ENCODE measurements around the gene DNMT1. TPM values are rescaled to one million over a fixed set of nuclear protein-coding genes. Genes with fewer than 3 reads are reported as not detected.
"Not testable (repeated sequence)": the region's sequence is repeated elsewhere in the genome, so short reads cannot be mapped to it uniquely, and the experiment has no call there.

Gene DNMT1
- total RNA-seq, 1 experiment from 2014 or later: 136 TPM

DNA sequence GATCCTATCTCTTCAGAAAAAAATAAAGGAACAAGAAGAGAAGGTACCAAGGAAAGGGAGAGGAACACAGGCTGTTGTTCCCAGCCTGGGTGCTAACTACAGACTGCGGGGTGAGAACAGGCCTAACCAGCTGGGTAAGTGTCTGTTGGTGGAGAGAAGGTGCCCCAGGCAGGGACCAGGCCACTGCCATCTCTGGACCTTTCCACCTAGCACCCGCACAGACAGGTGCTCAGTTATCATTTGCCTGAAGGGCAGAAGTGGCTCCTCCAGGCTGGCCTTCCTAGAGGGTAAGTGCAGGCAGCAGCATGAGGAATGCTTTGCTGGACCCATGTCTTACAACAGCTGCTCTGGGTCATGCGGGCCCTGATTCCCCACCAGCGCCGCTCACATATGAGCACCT lies 10.1 kb downstream of the DNMT1 start:
- DNase-seq (ENCODE audit: low spot score): no peak

GRCh38 chr19:10183926-10184325 lies 10.8 kb downstream of the DNMT1 start:
- no peak for DNase-seq (ENCODE audit: low spot score)

GRCh38 chr19:10182847-10183246 lies 11.9 kb downstream of the DNMT1 start:
- no peak for DNase-seq (ENCODE audit: low spot score)

GRCh38 chr19:10182076-10182475 lies 12.7 kb downstream of the DNMT1 start:
- DNase-seq (ENCODE audit: low spot score): no peak

GRCh38 chr19:10180459-10180858 lies 14.3 kb downstream of the DNMT1 start:
- no peak for DNase-seq (ENCODE audit: low spot score)

- DNase-seq (ENCODE audit: low spot score): not testable (repeated sequence)
Observed at GRCh38 chr19:10180024-10180423, 14.7 kb downstream of the DNMT1 start.

DNA sequence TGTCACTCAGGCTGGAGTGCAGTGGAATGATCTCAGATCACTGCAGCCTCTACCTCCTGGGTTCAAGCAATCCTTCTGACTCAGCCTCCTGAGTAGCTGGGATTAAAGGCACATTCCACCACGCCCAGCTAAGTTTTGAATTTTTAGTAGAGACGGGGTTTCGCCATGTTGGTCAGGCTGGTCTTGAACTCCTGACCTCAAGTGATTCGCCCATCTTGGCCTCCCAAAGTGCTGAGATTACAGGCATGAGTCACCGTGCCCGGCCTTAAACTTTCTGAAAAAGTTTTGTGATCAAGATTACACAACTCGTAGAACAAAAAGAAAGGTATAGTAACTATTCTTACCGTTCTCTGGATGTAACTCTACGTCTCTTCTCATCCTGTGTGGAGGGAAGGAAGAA lies 21.2 kb downstream of the DNMT1 start:
- no peak for DNase-seq (ENCODE audit: low spot score)

DNA sequence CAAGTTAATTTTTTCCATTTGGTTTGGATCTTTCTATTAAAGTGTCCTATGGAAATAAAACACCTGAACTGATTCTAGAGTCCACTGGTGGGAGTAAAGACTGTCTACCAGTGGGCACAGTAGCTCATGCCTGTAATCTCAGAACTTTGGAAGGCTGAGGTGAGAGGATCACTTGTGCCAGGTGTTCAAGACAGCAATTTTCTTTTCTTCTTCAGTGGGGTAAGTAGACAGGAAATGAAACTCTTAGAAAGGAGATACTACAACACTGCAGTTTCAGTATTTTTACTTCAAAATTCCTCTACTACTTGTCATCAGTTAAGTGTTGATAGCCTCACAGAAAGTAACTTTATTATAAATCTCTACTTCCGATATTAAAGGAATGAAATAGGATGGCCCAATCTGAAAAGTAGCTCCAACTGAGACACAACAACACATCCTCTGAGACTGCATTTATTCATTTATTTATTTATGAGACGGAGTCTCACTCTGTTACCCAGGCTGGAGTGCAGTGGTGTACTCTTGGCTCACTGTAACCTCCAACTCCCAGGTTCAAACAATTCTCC lies 26.3 kb downstream of the DNMT1 start:
- DNase-seq (ENCODE audit: low spot score): no peak

- no peak for DNase-seq (ENCODE audit: low spot score)
Observed at GRCh38 chr19:10167459-10167858, 27.3 kb downstream of the DNMT1 start.

GRCh38 chr19:10166501-10166900 lies 28.3 kb downstream of the DNMT1 start:
- DNase-seq (ENCODE audit: low spot score): not testable (repeated sequence)

DNA sequence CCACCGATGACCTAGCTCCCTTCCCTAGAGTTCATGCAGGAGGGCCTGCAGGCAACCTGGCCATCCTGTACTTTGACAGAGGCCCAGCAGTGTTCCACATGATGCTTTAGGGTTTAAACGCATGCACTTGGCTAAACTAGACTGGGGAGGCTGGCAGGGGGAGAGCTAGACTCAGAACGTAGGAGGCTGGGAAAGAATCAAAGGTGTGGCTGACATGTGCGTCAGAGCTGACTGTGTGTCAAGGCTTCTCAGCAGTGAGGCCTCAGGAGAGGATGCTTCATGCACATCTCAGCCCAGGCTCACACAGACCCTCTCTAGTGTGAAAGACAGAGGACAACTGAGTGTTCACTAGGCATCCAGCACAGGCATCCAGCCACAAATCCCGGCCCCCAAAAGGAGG lies 28.7 kb downstream of the DNMT1 start:
- no peak for DNase-seq (ENCODE audit: low spot score)

- no peak for DNase-seq (ENCODE audit: low spot score)
Observed at GRCh38 chr19:10163536-10163935, 31.2 kb downstream of the DNMT1 start.

DNA sequence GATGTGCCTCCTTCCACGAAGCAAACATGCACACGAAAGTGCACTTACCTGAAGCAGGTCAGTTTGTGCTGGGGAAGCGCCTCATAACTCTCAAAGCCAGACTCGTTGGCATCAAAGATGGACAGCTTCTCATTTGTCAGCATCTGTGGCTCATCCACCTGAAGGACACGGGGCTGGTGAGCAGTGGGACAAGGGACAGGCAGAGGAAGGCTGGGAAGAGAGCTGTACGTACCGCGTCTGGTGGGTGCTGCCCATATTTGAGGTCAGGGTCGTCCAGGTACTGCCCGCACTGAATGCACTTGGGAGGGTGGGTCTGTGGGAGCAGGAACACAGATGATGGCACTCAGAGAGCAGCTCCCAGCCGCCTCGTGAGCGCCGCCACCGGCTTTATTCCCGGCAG lies 35.1 kb downstream of the DNMT1 start:
- no peak for DNase-seq (ENCODE audit: low spot score)

GRCh38 chr19:10158485-10158884 lies 36.3 kb downstream of the DNMT1 start:
- DNase-seq (ENCODE audit: low spot score): no peak

DNA sequence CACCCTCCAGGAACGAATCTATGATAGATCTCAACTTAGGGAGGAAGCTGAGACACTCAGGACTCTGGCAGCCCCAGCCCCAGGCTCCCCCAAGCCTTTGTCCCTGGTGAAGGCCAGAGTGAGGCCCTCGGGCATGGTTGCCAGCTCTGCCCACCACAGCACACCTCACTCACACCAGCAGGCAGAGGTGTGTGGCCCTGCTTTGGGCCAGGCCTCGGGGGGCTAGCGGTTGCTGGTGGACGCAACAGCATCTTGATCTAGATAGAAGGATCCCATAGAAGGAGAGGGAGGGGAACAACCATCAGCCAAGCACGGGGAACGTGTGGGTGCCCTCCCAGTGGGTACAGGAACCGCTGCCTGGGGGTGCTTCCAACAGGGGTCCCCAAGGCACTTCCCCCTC lies 36.7 kb downstream of the DNMT1 start:
- DNase-seq (ENCODE audit: low spot score): no peak

- DNase-seq (ENCODE audit: low spot score): no peak
Observed at GRCh38 chr19:10155839-10156238, 38.9 kb downstream of the DNMT1 start.

GRCh38 chr19:10152100-10152499 lies 42.7 kb downstream of the DNMT1 start:
- no peak for DNase-seq (ENCODE audit: low spot score)

DNA sequence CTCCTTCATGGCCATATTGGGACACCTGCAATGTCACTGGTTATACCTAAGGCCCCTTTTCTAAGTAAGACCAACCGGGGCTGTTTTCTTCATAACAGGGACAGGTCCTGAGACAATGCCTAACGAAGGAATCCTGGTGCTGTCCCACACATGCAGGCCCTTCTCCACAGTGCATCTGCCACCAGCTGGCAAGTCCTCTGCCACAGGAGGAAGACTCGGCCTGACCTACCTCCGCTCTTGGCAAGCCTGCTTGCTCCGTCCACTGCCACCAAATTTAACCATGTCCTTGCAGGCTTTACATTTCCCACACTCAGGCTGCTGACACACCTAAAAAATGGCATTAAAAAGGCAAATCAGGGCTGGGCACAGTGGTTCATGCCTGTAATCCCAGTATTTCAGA lies 43.2 kb downstream of the DNMT1 start:
- no peak for DNase-seq (ENCODE audit: low spot score)

DNA sequence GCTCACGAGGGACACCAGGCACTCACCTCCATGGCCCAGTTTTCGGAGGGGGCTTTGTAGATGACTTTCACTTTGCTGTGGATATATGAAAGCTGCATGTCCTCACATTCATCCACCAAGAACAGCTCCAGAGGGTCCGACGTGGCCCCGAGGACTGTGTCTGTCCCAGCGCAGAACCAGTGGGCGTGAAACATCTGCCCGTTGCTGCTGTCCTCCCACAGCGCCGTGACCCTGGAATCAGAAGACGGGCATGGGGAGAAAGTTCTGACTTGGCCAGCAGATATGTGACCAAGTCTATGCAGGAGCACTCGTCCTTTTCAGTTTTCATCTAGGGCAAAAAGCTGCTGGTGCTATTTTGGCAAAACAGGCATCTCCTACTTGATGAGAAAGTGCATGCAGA lies 45.3 kb downstream of the DNMT1 start:
- DNase-seq (ENCODE audit: low spot score): no peak

- no peak for DNase-seq (ENCODE audit: low spot score)
Observed at GRCh38 chr19:10146142-10146541, 48.6 kb downstream of the DNMT1 start.

DNA sequence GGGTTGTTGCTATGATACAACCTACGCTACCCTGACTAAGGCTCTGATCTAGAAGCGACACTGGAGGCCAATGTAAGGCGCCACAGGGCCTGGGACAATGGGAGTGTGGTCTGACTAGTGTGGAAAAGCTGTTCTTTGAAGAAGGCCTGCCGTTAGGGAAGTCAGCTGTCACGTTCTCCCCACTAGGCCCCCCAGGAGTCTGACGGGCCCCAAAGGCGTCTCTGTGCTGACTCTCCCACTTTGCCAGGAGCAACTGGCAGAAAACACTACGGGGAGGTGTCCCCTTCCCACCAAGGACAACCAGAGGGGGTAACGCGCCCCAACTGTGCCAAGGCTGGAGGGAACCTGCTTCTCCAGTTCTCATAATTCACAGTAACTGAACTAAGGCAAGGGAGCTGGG lies 49.7 kb downstream of the DNMT1 start:
- DNase-seq (ENCODE audit: low spot score): no peak

DNA sequence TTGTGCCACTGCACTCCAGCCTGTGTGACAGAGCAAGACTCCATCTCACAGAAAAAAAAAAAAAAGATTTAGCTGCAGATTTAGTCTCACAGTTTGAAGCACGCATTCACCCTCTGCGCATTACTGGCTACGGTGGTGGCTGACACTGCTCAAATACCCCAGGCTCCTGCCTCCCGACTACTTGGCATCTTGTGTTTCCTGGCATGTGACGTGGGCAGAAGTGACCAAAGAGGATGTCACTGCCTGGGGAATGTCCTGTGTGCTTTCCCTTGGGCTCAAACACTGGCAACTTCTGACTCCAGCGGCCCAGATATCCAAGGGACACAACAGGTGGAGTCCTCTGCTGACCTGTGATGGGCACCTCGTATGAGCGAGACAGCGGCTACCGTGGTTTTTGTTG lies 50.4 kb downstream of the DNMT1 start:
- DNase-seq (ENCODE audit: low spot score): no peak

GRCh38 chr19:10143681-10144080 lies 51.1 kb downstream of the DNMT1 start:
- DNase-seq (ENCODE audit: low spot score): no peak

DNA sequence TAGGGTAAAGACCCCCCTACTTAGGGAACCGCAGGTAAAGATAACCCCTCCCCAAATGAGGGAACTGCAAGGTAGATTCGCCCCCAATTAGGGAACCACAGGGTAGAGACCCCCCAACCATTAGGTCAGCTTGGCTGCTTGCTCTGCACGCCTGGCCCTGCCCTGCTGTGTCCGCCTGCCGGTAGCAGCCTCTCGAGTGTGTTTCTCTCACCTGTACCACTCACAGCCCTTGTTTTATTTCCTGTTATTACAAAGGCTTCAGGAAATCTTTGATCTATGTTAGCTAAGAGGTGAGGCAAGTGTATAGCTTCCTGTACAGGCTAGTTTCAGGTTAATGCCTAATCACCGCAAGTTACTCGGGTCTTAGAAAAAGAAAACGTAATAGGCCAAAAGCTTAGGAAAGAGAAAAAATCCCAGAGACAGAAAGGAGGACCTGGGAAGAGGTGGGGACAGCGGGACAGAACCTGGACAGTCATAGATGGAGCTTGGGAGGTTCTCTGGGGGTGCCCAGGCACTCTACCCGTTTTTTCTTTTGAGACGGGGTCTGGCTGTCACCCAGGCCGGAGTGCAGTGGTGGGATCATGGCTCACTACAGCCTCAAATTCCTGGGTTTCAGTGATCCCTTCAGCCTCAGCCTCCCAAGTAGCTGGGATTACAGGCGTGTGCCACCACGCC lies 51.9 kb downstream of the DNMT1 start:
- DNase-seq (ENCODE audit: low spot score): no peak

Measured in HT-29 (cell line).